Stomach (tissue), 4 donors: ENCODE results near the gene FLCN.

ENCODE experiments used
- CTCF ChIP-seq, 7 experiments: fragments of 450-650 bp in 4 of 7; fragments of 200-600 bp in 3 of 7; sonication (generic) in 3 of 7; IDR thresholded peaks; one replicate each; pipeline ENCODE4 v1.5.1; 2016 to 2019; ENCODE audit warnings: antibody characterized with exemption in 7 of 7, control low read depth in 2 of 7, mild to moderate bottlenecking in 1 of 7
- EP300 ChIP-seq: sonication (generic); formaldehyde crosslinking; IDR thresholded peaks from one replicate; pipeline ENCODE4 v1.6.1; 2017; ENCODE audit warnings: antibody characterized with exemption
- POLR2A ChIP-seq, 4 donors: fragments of 450-650 bp; IDR thresholded peaks; one replicate each; pipeline ENCODE4 v1.6.1; 2016; ENCODE audit warnings: antibody characterized with exemption in 4 of 4, control low read depth in 2 of 4, mild to moderate bottlenecking in 1 of 4, moderate library complexity in 1 of 4
- POLR2AphosphoS5 ChIP-seq, 3 donors: sonication (generic); formaldehyde crosslinking; IDR thresholded peaks; one replicate each; pipeline ENCODE4 v1.6.1; 2016; ENCODE audit warnings: antibody characterized with exemption in 3 of 3

- no peak for TF ChIP-seq CTCF (IDR thresholded peaks at IDR 0.05)
- no peak for TF ChIP-seq POLR2A (IDR thresholded peaks at IDR 0.05)
- no peak for TF ChIP-seq POLR2AphosphoS5 (IDR thresholded peaks at IDR 0.05)
- TF ChIP-seq EP300 = no peak
Measured at GRCh38 chr17:17204635-17205231, 32.2 kb downstream of the FLCN start.
